GM19463 (cell line): ENCODE results near the gene CADM4.
A peak's percentile ranks its signal among the peaks of the same experiment; 100 is the strongest.

Experiments
- ATAC-seq: cut with Tn5 transposase; IDR thresholded peaks from one replicate; pipeline ENCODE4 v1.9.1; 2021; ENCODE audit warnings: mild to moderate bottlenecking, moderate library complexity; ENCODE audit not compliant: unreplicated experiment

CADM4 gene

DNA sequence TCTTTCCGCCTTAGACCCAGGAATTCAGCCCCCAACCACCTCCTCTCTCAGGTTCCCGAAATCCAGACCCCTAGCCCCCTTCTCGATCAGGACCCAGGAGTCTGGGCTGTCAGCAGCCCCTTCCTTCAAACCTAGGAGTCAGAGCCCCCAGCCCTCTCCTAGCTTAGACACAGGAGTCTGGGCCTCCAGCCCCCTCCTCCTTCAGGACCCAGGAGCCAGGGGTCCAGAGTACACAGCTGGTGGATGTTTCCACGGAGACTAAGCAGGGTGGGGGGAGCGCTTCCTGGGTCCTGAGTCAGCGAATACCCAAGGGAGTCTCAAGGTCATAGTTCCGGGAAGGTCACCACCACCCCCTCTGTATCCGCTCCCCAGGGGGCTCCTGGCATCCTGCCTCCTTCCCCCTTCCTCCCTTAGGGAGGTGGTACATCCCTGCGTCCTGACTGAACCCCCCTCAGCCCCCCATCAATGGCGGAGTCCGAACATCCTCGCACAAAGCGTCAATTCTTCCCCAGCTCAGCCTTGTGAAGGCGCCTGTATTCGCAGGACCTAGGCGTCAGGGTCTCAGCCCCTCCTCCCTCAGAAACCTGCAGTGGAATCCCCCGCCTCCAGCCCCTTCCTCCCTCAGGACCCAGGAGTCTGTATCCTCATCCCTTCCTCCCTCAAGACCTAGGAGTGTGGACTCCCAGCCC is 4.6 kb downstream of the CADM4 start:
- ATAC-seq, result no peak

DNA sequence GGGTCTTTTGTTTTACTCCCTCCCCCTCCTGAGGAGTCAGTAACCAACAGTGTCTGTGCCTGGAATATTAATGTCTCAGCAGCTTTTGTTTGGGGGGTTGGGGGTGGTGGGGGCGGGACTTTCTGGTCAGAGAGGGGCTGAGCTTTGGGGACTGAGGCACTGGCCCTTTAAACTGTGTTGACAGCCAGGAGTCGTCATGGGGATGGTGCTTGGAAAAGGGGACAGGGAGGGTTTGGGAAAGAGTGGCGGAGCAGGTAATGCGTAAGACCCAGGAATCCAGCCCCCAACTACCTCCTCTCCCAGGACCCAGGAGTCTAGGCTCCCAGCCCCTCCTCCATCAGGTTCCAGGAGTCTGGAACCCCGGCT is 5.2 kb downstream of the CADM4 start:
- ATAC-seq, result no peak

DNA sequence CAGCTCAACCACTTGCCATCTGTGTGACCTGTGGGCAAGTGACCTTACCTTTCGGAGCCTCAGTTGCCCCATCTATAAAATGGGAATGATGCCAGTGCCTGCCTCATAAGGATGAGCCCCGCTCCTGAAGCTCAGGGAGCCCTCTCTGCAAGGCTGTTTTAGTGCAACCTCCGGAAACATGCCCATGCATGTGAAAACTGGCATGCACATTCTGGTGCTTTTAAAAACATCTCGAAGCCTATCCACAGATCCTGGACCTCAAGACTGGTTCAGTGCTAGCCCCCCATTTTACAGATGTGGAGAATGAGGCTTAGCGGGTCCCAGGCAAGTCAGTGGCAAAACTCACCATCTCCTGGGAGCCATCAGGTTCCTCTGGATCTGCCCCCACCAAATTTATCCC is 5.6 kb downstream of the CADM4 start:
- ATAC-seq, result no peak

GRCh38 chr19:43633520-43633919 is 6.1 kb downstream of the CADM4 start:
- ATAC-seq, result no peak

- ATAC-seq, result no peak
Measured at GRCh38 chr19:43631491-43631890, 8.2 kb downstream of the CADM4 start.

DNA sequence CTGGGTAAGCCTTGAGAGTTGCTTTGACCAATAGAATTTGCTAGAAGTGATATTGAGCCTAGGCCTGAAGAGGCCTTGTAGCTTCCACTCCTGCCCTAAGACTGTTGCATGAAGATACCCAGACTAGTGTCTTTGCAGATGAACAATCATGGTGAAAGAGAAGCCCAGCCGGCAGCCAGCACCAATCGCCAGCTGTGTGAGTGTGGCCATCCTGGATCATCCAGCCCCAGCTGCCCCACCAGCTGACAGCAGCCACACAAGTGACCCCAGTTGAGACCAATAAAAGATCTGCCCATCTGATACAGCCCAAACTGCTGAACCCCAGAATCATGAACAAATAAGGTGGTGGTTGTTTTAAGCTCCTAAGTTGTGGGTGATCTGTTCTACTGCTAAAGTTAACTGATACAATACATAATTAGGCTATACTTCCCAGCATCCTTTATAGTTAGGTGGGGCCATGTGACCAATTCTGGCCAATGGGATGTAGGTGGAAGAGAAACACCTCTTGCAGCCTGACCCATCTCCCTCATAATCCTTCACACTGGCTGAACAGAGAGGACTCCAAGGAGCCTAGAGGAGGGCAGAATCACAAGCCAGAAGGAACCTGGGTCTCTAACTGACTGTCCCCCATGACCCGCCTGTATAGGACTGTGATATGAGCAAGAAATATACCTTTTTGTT is 10.9 kb downstream of the CADM4 start:
- ATAC-seq, result no peak

DNA sequence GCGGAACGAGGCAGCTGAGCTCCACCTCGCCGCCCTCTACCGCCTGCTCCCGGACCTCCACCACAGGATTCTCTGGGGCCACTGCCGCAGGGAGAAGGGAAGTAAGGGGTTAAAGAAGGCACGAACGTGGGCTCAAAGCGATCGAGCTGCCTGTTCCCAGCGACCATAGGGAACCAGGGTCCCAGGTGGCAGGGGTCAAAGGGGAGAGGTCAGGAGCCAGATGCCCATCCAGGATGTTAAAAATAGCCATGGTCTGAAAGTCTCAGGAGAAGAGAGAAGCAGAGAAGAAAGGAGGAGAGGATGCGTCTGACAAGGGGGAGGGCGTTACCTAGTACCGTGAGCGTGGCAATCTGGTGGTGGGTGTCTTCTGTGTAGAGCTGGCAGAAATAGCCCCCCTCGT is 12.8 kb downstream of the CADM4 start:
- no peak for ATAC-seq

DNA sequence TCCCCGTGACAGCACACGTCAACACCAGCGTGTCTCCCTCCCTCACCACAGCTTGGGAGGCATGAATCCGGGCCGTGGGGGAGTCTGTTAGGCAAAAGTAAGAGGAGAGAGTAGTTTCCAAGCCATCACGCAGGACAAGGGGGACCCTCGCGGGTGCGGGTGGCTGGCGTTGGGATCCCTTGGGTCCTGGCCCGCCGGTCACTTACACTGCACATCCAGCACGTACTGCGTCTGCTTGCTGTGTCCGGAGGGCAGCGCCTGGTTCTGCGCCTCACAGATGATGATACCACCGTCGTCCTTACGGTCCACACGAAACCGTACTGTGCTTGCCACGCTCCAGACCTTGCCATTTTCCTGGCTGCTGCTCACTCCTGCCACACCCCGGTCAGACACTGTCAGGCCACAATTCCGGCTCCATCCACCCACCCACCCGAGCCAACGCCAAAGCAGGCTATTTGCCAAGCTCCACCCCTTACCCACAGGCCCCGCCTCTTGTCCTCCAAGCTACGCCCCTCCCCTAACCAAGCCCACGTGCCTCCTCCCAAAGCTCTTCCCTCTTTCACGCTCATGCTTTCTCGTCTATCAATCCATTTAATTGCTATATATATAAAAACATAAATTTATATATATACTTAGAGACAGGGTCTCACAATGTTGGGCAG is 13.6 kb downstream of the CADM4 start:
- no peak for ATAC-seq

GRCh38 chr19:43624933-43625332 is 14.7 kb downstream of the CADM4 start:
- ATAC-seq, result no peak

GRCh38 chr19:43623889-43624670 is 15.6 kb downstream of the CADM4 start:
- no peak for ATAC-seq

DNA sequence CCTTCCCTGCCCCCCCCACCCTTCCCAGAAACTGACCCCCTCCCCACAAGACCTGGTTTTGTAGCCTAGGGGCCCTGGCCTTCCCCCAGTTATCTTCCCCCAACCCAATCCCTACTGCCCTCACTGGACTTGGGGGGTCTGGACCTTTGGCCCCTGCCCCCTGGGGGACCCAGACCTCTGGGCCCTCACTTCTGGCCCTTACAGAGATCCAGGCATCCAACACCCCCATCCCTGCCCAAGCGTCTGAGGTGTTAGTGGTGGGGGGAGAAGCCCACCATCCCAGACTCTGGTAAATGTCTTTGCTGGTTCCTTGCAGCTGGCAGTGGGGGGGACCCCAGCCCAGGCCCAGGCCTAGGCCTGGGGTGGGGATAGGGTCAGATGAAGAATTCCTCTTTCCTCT is 16.7 kb downstream of the CADM4 start:
- ATAC-seq, result no peak

DNA sequence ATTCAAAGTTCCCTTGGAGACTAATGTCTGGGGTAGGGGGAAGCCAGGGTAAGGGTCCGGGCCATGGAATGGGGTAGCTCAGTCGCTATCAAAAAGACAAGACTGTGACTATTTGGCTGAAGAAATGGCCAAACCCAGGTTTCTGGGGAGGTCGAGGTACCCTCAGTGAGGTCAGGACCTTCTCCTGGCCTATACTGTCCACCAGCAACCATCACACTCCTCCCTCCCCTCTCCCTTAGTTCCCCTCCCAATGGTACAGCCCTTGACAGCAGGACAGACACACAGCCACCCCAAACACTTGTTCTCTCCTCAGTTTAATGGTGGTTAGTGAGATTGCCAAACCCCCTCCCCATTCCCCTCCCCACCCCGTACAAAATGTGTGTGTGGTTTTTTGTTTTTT is 17.6 kb downstream of the CADM4 start:
- no peak for ATAC-seq

GRCh38 chr19:43620061-43621001 is 19.3 kb downstream of the CADM4 start:
- no peak for ATAC-seq

DNA sequence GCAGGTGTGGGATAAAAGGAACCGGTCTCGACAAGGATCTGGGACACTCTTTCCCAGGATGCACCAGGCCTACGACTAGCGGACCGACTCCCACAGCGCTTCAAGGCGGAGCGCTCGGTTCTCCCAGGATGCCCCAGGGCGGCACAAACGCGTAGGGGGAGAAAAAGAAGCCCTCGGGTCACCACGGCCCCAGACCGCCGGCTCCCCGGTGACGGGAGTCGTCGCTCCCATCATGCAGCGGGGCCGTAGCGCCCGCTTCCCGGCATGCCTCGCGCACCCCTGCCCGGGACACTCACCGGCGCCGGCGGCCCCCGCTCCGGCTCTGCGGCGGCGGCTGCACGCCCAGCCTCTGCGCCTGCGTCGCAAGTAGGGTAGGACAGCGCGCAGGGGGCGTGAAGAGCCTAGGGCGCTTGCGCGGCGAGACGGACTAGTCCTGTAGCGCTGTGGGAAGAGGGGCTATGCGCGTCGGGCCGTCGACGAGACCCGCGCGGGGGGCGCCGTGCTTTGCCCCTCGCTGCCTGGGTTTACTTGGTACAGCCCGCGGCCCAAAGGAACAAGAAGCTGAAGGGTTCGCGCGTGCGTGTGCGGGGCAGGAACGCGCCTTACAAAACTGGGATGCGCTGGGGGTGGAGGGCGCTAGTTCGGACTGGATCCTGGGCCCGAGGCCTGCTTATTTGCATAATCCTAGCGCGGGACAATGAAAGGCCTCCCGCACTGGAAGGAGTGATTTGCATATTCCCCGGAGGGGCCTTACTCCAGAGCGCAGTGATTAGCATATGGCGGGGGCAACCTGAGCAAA is 20.2 kb downstream of the CADM4 start, which contains the start of gene ZNF428:
TSS of gene ZNF428 (minus strand) at position 368 of the 799 bp plus-strand sequence. CDS start 5,325 bp downstream, outside the sequence.
- ATAC-seq, result peak; percentile 80

- peak; percentile 33 for ATAC-seq
Measured at GRCh38 chr19:43618921-43619261, 20.8 kb downstream of the CADM4 start.

- ATAC-seq, result no peak
Measured at GRCh38 chr19:43616954-43617353, 22.7 kb downstream of the CADM4 start.

DNA sequence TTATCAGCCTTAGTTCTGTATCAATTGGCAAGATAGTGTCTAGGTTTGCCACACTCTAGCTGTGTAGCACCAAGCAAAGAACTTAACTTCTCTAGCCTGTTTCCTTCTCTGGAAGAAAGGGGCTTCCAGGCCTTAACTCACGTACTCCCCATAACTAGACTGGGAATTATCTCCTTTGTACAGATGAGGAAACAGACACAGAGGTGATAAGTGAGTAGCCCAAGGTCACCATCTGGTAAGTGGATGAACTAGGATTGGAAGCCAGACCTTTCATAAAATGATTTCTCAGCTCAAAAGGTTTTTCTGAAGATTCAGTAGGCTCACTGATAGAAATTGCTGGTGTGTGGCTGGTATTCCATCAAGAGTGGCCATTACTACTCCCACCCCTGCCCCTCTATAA is 23.3 kb downstream of the CADM4 start:
- no peak for ATAC-seq

DNA sequence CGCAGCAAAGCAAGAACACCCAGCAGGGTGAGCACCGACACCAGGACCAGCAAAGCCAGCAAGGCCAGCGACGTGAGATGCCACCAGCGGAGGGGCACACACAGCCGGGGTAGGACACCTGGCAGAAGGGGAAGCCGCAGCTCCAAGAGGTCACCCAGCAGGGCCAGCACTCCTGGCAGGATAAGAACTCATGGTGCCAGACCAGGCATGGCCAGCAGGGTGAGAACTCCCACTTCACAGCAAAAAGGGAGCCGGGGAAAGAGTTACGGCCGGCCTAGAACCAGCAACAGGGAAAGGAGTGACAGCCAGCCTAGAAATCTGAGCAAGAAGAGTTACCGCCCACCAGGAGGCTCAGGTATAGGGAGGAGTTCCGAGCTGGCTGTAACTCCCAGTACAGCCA is 27.3 kb downstream of the CADM4 start:
- ATAC-seq, result no peak

DNA sequence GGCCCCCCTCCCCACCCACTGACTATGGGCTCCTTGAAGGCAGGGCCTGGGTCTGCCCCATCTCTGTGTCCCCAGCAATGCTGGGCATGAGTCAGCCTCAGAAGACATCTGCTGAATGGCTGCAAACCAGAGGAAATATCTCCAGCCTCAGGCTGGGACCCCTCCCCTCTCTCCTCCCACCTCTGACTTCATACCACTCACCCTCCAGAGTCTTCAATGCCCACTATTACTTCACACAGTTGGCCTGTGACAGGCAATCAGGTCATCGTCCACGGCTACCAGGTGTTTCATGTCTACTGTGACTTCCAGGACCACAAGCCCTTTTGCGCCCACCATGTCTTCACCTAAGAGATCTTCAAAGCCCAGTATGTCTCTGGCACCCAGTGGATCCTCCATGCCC is 27.9 kb downstream of the CADM4 start, which contains the start of gene SRRM5:
TSS of gene SRRM5 (plus strand) at position 301 of the 400 bp plus-strand sequence. CDS start at position 335, 34 bp downstream.
- no peak for ATAC-seq
